NCI-H1436 treated with DMSO at 0.1 percent for 48 hours (cell line): ENCODE results near the gene GSPT2.
"Not testable (repeated sequence)": the region's sequence is repeated elsewhere in the genome, so short reads cannot be mapped to it uniquely, and the experiment has no call there.

Source experiments
- DNase-seq: peaks from one replicate; lab custom pipeline; 2025; lab: John Stamatoyannopoulos, UW

GSPT2 gene

GRCh38 chrX:51743179-51743957 lies at the start of gene GSPT2:
Gene GSPT2, plus strand, starts transcription at chrX:51743442. Its CDS starts 185 bp downstream, at chrX:51743627.
- DNase-seq = no peak

GRCh38 chrX:51694254-51694653 lies 49.0 kb upstream of the GSPT2 start:
- no peak for DNase-seq

- no peak for DNase-seq
Measured at GRCh38 chrX:51697397-51697796, 45.8 kb upstream of the GSPT2 start.

- not testable (repeated sequence) for DNase-seq
Measured at GRCh38 chrX:51710277-51711164, 32.7 kb upstream of the GSPT2 start, which contains the start of gene CENPVL1. Gene CENPVL1, plus strand, starts transcription at chrX:51710512. Its CDS starts 0 bp downstream, at chrX:51710512.

- not testable (repeated sequence) for DNase-seq
Measured at GRCh38 chrX:51712943-51713647, 30.1 kb upstream of the GSPT2 start.

- DNase-seq = no peak
Measured at GRCh38 chrX:51728202-51728601, 15.0 kb upstream of the GSPT2 start.

- DNase-seq = no peak
Measured at GRCh38 chrX:51737091-51737490, 6.2 kb upstream of the GSPT2 start.

- DNase-seq = no peak
Measured at GRCh38 chrX:51742586-51742985, 656 bp upstream of the GSPT2 start.

- no peak for DNase-seq
Measured at GRCh38 chrX:51747671-51748070, 4.4 kb downstream of the GSPT2 start.

GRCh38 chrX:51759055-51759839 lies 16.0 kb downstream of the GSPT2 start:
- DNase-seq = no peak

GRCh38 chrX:51760657-51761056 lies 17.4 kb downstream of the GSPT2 start:
- no peak for DNase-seq

GRCh38 chrX:51766546-51766945 lies 23.3 kb downstream of the GSPT2 start:
- no peak for DNase-seq

GRCh38 chrX:51776851-51777250 lies 33.6 kb downstream of the GSPT2 start:
- DNase-seq = no peak

GRCh38 chrX:51779306-51779705 lies 36.1 kb downstream of the GSPT2 start:
- DNase-seq = no peak

GRCh38 chrX:51795136-51795535 lies 51.9 kb downstream of the GSPT2 start:
- no peak for DNase-seq
